ENCODE data around the gene SNAI3.
A peak's percentile ranks its signal among the peaks of the same experiment; 100 is the strongest.

The SNAI3 gene

DNA sequence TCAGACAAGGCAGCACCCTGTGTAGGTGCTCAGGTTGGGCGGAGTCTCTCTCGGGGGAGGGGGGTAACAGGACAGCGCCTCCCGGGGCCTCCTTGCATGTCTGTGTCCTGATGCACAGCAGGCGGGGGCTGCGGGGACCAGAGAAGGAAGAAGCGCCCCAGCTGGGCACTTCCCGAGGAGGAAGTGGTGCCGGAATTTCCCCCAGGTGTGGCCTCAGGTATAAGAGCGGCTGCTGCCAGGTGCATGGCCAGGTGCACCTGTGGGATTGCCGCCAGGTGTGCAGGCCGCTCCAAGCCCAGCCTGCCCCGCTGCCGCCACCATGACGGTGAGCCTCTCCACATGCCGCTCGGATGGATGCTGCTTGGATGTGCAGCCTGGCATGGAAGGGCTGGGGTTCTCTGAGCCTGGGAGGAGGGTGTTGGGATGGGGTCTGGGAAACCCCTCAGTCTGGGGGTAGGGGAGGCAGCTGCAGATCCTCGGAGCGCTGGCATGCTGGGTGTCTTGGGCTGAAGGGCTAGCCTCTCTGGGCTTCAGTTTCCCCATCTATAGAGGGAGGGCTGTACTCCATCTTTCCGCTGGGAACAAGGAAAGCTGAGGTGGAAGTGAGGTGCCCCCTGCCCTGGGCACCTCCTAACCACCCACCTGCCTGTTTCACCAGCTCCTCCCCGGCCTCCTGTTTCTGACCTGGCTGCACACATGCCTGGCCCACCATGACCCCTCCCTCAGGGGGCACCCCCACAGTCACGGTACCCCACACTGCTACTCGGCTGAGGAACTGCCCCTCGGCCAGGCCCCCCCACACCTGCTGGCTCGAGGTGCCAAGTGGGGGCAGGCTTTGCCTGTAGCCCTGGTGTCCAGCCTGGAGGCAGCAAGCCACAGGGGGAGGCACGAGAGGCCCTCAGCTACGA, 47.7 kb downstream of the SNAI3 start, which contains the start of gene IL17C:
IL17C (plus strand) TSS at position 250 of the 908 bp plus-strand sequence; CDS start at position 320, 70 bp downstream.
- DNase-seq (ENCODE audit: low read depth, low spot score) = no peak
- POLR2A ChIA-PET = no interaction called here
- TF ChIP-seq, protein P1, sequence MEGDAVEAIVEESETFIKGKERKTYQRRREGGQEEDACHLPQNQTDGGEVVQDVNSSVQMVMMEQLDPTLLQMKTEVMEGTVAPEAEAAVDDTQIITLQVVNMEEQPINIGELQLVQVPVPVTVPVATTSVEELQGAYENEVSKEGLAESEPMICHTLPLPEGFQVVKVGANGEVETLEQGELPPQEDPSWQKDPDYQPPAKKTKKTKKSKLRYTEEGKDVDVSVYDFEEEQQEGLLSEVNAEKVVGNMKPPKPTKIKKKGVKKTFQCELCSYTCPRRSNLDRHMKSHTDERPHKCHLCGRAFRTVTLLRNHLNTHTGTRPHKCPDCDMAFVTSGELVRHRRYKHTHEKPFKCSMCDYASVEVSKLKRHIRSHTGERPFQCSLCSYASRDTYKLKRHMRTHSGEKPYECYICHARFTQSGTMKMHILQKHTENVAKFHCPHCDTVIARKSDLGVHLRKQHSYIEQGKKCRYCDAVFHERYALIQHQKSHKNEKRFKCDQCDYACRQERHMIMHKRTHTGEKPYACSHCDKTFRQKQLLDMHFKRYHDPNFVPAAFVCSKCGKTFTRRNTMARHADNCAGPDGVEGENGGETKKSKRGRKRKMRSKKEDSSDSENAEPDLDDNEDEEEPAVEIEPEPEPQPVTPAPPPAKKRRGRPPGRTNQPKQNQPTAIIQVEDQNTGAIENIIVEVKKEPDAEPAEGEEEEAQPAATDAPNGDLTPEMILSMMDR (IDR thresholded peaks at IDR 0.05; ENCODE audit: insufficient read depth, low read length, missing control alignments) = no peak
- H3K4me3 ChIP-seq (ENCODE audit: low read depth, low read length) = no peak within 1 kb of the TSS
- CTCF ChIA-PET = interaction anchor here (0.7 kb wide), 1 partner anchor 9 kb away, joined by 3 read pairs; no protein-coding TSS in a partner anchor

DNA sequence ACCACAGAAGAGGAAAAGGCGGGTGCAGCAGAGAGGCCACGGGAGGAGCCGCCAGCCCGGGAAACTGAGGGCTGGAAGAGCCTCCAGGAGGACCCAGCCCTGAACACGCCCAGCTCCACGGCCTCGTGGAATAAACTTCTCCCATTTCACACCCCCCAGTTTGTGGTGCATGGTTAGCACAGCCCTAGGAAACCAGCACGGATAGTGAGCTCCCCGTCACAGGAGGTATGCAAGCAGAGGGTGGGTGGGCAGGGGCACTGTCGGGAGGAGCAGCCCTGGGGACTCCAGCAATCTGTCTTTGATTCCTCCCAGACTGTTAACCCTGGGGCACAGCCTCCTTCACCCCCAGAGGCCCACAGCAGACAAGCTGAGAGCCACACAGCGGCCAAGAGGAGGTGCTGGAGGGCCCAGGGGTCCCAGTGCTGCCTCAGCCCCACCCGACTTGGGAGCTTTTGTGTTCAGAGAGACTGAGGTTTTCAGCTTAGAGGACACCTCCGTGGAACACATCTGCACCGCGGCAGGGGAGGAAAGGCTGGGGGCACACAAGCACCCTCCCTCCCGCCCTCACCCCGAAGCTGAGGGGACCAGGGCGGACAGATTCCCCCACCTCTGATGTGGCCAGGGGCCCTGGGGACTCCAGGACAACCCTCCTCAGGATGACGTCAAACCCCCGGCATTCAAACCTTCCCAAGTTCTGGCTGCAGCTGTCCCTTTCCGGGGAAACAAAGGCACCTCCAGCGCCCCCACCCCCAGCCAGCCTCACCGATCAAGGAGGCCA, 49.6 kb downstream of the SNAI3 start:
- ChIA-PET POLR2A (interaction anchor here (0.6 to 0.8 kb wide), 2 partner anchors 14 to 26 kb away, joined by 3 read pairs; partner anchors contain the start of gene MVD), CTCF (interaction anchor here (0.7 to 1.2 kb wide), 2 partner anchors 9 to 531 kb away, joined by 3 to 4 read pairs; no protein-coding TSS in a partner anchor)
- DNase-seq (ENCODE audit: low read depth, low spot score) = no peak
- TF ChIP-seq, protein P1 (IDR thresholded peaks at IDR 0.05; ENCODE audit: insufficient read depth, low read length, missing control alignments) = no peak
- H3K4me3 ChIP-seq (ENCODE audit: low read depth, low read length) = no peak overlapping the region

DNA sequence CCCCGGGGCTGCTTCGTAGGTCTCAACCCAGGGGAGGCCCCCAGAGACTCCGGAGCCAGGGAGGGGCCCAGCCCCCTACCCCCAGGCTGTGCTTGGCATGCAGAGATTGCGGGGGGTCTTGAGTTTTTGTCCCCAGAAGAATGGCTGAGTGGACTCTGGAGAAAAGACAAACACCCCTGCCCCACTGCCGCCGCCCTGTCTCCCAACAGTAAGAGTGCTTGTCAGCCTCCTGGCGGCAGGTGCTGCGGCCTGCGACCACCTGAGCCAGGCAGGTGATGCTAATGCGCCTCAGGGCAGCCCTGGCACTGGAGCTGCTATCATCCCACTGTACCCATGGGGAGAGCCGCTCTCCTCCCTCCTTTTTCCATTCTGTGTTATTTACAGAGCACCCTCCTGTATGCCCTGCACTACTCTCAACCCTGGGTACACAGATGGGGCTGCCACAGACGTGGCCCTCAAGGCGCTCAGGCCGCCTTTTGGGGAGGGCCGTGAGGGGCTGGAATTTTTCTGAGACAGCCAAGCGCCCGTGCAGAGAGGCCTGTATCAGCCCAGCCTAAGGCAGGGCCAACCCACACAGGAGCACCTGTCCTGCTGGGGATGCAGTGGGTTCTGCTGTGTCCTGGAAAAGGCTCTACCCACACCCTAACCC, 50.5 kb downstream of the SNAI3 start:
- H3K4me3 ChIP-seq (ENCODE audit: low read depth, low read length) = no peak overlapping the region
- ChIA-PET CTCF (no interaction called here), POLR2A (no interaction called here)
- TF ChIP-seq, protein P1 (IDR thresholded peaks at IDR 0.05; ENCODE audit: insufficient read depth, low read length, missing control alignments) = no peak
- DNase-seq (ENCODE audit: low read depth, low spot score) = no peak

DNA sequence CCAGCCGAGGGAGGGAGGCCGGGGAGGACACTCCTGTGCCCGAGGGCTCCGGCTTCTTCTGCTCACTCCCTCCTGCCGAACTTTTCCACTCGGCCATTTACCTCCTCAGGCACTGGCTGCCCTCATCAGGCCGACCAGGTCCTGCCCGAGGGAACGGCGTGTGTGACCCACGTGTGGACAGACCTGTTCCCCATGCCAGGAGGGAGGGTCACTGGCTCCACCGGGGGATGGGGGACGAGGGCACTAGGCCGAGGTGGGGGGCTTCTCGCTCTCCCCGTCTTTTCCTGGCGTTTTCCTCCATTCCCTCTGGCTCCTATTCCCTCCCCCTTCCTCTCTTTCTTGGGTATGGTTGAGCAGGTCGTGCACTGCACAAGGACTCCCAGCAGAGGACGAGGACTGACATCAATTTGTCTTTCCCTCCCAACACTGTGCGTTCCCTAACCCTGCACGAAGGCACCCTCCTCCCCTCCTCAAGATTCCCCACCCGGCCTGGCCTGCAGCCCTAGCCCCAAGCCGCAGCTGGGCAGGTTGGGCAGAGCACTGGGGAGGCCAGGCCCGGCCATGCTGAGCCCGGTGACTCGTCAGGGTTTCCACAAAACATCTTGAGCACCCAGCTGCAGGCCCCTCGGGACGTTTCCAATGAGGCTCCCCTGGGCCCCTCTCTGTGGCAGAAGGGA, 51.2 kb downstream of the SNAI3 start:
- ChIA-PET CTCF (no interaction called here), POLR2A (interaction anchor here (0.5 kb wide), 1 partner anchor 65 kb away, joined by 4 read pairs; no protein-coding TSS in a partner anchor)
- TF ChIP-seq, protein P1 (IDR thresholded peaks at IDR 0.05; ENCODE audit: insufficient read depth, low read length, missing control alignments) = peak; percentile 16
- H3K4me3 ChIP-seq (ENCODE audit: low read depth, low read length) = peak overlapping the region; percentile 26
- DNase-seq (ENCODE audit: low read depth, low spot score) = no peak

DNA sequence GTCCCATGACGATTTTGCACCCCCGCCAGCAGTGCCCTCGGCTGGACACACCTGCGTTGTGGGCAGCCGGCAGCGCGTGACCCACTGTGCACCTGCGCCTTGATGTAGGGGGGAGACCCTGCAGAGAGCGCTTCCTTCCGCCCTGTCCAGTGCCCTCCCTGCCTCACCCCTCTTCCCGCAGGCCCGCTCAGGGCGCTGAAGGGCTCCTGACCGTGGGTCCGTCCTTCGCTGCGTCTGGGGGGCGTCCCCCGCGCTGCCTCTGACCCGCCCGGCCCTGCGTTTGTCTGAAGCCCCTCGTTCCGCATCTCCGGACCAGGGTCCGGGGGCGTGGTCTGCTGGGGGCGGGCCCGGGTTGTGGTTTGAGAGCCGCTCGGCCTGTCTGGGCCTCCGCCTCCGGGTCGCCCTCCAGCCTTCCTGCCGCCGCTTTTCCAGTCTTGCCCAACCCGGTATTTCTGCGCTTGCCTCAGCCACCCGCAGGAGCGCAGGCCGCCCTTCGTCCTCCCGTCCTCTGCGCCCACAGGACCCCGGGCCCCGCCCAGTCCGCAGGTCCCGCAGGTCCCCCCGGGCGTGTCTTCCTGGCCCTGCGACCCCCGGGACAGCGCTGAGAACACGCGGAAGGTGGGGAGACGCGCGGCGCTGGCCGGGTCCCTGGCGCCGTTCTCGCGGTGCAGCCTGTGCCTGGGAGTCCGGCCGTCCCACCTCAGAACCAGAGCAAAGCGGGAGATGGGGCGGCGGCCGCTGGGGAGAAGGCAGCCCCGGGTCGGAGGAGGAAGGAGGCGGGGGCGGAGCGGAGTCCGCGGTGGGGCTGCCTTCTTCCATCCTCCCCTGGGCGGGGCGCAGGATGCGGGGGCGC, 51.9 kb downstream of the SNAI3 start:
- H3K4me3 ChIP-seq (ENCODE audit: low read depth, low read length) = peak overlapping the region; percentile 26
- POLR2A ChIA-PET = no interaction called here
- no peak for DNase-seq (ENCODE audit: low read depth, low spot score)
- TF ChIP-seq, protein P1 (IDR thresholded peaks at IDR 0.05; ENCODE audit: insufficient read depth, low read length, missing control alignments) = no peak
- CTCF ChIA-PET = interaction anchor here (0.8 to 1.2 kb wide), 2 partner anchors 14 to 17 kb away, joined by 3 to 5 read pairs; no protein-coding TSS in a partner anchor

Data from AG04449 (cell line).